GM19239 (cell line): ENCODE results near the gene SYVN1.
"Not testable (repeated sequence)": the region's sequence is repeated elsewhere in the genome, so short reads cannot be mapped to it uniquely, and the experiment has no call there.

Experiments
- DNase-seq: peaks from one replicate; pipeline ENCODE4 v3.0.0; 2011; ENCODE audit warnings: low spot score; ENCODE audit not compliant: insufficient read length
- FAIRE-seq: peaks from 2 replicates; lab custom pipeline; 2011; peaks lifted over from hg19 to GRCh38; lab: Jason Lieb, UNC

The SYVN1 gene

GRCh38 chr11:65134240-65134951 lies at the start of gene SYVN1:
Gene SYVN1 (minus strand): TSS chr11:65134519. CDS start chr11:65133601, 918 bp downstream.
- DNase-seq, result peak; percentile 82
- no peak for FAIRE-seq

DNA sequence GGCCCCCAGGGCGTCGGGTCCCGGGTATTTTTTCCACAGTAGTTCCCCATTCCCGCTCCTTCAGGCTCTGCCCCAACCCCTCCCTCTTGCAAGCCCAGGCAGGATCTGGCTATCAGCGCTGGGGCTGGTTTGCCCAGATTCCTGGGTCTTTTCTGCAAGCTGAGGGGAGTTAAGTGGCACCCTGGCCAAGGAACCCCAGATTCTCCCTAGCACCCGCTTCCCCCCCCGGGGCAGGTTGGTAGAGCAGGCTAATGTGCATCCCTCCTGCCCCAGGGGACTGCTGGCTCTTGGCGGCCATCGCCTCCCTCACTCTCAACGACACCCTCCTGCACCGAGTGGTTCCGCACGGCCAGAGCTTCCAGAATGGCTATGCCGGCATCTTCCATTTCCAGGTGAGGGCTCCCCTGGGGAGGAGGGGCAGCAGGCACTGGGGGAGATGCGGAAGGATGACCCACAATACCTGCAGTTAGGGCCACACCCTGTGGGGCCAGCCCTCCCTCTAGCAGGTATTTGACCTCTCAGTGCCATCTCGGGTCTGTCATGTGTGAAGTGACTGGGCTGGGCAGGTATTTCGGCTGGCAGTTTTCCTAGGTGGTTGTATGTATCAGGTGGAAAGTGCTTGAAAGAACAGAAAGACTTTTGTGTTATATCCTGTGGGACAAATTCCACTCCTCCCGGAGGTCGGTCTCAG lies 49.0 kb upstream of the SYVN1 start:
- no peak for DNase-seq
- FAIRE-seq, result no peak

- DNase-seq (no peak), FAIRE-seq (no peak)
Measured at GRCh38 chr11:65182258-65183170, 48.2 kb upstream of the SYVN1 start.

DNA sequence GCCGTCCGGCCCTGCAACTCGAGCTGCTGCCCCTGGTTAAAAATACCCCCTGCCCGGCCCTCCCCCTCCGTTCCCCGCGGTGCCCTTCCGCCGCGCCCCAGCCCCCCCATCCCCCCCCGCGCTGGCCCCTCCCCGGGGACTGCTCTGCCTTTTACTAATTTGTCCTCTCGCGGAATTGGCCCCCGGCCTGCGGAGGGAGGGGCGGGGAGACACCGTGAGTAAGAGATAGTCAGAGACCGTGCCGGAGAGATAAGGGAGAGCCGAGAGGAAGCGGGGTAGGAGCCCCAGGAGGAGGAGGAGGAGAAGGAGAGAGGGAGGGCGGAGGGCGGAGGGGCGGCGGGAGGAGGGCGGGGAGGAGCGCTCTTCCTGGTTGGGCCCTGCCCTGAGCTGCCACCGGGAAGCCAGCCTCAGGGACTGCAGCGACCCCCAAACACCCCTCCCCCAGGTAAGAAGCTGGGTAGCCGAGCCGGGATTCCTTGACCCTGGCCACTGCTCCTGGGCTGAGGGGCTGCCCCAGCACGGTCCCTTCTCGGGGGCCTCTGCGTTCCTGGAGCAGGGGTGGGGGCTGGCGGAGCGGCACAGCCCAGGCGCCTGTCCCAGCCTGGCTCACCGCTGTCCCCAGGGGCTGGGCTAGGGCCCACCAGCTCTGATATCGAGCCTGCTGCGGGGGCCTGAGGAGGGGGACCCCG lies 47.4 kb upstream of the SYVN1 start, which contains the start of gene CAPN1:
Gene CAPN1, plus strand, starts transcription at position 360 of the 689 bp plus-strand sequence. CDS start 774 bp downstream, outside the sequence.
- DNase-seq, result peak; percentile 82
- FAIRE-seq, result peak; percentile 67

DNA sequence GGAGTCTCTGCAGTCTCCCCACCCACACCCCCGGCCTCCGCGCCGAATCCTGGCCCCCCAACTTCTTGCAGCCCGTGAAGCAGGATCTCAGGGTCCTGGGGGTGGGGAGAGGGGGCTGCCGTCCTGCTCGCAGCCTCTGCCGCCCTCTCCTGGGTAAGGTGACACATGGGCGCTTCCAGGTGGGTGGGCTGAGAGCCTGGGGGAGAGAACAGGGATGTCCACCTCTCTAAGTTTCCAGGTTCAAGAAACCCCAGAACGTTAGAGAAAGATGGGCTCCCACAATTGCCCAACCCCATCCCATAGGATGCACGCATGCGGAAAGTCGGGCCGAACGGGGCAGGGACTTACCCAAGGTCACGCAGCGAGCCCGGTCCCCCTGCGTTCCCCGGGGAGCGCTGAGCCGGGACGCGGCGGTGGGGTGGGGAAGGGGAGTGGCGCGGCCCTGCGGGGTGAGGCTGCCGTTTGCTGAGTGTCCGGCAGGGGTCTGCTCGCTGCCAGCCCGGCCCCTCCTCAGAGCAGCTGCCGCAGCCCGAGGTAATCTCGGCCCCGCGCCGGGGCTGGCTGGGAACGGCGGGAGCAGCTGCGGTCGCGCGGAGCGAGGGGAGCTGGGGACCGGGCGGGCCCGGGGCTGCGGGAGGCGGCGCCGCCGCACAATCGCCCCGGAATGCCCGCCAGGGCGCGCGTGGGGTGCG lies 46.7 kb upstream of the SYVN1 start:
- DNase-seq, result peak; percentile 68
- FAIRE-seq, result peak; percentile 75

DNA sequence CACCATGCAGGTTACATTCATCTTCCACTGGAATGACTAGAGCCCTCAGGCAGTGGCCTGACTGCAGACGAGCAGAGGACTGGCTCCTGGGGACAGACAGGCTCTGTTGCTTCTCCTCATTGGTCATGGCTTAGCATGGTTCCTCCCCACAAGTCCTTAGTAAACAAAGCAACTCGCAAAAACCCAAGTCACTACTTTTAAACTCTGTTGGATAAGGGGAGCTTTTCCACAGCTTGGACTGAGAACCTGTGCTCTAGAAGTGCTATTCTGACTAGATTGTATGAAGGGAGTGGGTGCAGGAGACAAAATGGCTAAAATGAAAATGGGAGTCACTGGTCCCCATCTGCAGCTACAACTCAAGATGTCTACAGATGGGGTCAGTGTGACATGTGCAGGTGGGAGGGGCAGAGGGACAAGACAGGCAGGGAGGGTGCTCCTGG lies 40.3 kb upstream of the SYVN1 start:
- not testable (repeated sequence) for FAIRE-seq, DNase-seq

DNA sequence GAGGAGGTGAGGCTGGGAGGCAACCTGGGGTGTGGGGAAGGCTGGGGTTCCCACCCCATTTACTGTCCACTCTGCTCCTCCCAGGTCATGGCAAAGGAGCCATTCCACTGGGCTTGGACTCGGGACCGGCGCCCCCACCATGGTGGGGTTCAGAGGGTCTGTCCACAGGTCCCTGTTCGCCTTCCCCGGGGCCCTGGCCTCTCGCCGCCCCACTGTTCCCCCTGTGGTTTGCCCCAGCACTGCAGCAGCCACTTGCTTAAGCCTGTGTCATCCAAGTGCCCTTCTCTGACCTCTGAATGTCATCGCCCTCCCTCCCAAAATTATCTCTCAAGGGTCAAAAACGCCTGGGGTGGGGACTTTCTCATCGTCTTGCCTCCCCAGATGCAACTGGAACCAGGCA lies 38.3 kb upstream of the SYVN1 start:
- DNase-seq (no peak), FAIRE-seq (no peak)

GRCh38 chr11:65170058-65170534 lies 35.8 kb upstream of the SYVN1 start, which contains the start of gene SPDYC:
Gene SPDYC (plus strand): TSS chr11:65170233. CDS start chr11:65171358, 1,125 bp downstream.
- DNase-seq (no peak), FAIRE-seq (no peak)

DNA sequence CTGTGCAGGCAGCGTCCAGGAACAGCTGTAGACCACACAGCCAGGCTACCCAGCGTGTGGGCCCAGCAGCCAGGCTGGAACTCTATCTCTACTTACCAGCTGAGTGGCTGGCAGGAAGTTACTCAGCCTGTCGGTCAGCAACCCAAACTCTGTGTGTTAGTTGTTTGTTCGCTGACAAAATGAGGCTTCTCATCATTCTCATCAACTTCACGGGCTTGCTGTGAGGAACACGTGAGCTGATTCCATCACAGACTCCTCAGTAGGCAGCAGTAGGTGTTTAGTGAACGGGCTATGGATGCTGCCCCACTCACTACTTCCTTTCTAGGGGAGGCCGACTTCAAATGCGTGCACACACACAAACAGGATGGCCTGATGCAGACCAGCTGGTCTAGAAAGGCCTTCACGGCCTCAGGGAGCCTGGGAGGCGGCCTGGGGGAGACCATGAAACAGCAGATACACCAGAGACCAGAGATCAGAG lies 34.9 kb upstream of the SYVN1 start:
- DNase-seq (no peak), FAIRE-seq (peak; percentile 4)

- no peak for FAIRE-seq
- no peak for DNase-seq
Measured at GRCh38 chr11:65167656-65168055, 33.3 kb upstream of the SYVN1 start.

DNA sequence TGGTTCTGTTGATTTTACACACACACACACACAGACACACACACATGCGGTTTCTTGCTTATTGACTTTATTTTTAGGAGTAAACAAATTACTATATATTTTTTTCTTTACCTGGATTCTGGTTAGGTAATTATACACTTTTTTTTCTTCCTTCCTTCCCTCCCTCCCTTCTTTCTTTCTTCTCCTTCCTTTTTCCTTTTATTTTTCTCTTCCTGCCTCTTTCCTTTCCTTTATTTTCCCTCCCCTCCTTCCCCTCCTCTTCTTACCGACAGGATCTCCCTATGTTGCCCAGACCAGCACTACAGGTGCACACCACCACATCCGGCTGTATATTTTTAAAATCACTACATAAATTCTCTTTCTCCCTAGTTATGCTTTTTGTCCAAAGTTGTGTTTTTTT lies 32.6 kb upstream of the SYVN1 start:
- DNase-seq (no peak), FAIRE-seq (no peak)

- DNase-seq (no peak), FAIRE-seq (no peak)
Measured at GRCh38 chr11:65165410-65166317, 31.3 kb upstream of the SYVN1 start.

DNA sequence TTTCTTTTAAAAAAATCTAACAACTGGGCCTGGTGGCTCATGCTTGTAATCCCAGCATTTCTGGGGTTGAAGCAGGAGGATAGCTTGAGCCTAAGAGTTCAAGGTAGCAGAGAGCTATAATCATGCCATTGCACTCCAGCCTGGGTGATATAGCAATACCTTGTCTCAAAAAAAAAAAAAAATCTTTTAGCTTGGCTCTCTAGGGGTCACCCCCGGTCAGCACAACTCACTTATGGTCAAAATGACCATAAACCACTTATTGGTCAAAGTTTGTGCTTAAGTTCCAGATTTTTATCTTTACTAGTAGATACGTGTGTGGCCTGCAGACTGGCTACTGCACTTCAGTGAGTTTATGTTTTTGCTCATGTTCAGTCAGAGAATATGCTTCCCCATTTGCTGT lies 29.4 kb upstream of the SYVN1 start:
- no peak for FAIRE-seq

DNA sequence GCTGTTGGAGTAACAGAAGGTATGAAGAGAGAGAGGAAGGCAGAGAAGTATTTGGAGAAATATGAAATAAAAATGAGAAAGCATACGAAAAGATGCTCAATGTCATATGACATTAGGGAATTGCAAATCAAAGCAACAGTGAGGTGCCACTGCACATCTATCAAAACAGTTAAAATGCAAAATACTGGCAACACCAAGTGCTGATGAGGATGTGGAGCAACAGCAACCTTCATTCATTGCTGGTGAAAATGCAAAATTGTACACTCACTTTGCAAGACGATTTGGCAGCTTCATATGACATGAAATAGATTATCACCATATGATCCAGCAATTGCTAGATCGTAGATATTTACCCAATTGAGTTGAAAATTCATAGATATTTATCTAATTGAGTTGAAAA lies 26.3 kb upstream of the SYVN1 start:
- no peak for FAIRE-seq
- DNase-seq, result no peak

More for the DNA sequence above, 29.4 kb upstream of the SYVN1 start:
- DNase-seq, result no peak

GRCh38 chr11:65159012-65159411 lies 24.7 kb upstream of the SYVN1 start:
- FAIRE-seq (peak; percentile 86), DNase-seq (peak; percentile 28)

DNA sequence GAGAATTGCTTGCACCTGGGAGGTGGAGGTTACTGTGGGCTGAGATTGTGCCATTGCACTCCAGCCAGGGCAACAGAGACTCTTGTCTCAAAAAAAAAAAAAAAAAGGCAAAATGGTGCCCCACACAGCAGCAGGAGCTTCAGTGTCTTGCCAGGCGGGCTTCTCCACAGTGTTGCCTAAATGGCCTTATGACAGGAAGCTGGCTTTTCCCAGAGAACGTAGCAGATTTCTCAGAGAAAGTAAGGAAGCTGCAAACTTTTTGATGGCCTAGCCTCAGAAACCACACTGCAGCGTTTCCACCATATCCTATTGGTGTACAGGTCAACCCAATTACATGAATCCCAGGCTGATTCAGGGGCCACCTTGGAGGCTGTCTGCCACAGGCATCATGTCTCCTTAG lies 23.0 kb upstream of the SYVN1 start:
- FAIRE-seq (no peak), DNase-seq (no peak)

DNA sequence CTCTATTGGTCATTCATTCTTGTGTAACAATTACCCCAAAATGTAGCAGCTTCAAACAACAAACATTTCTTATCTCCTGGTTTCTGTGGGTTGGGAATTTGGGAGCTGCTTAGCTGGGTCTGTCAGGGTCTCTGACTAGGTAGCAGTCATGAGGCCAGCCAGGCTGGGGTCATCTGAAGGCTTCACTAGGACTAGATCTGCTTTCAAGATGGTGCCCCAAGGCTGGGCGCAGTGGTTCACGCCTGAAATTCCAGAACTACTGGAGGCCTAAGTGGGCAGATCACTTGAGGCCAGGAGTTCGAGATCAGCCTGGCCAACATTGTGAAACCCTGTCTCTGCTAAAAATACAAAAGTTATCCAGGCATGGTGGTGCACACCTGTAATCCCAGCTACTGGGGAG lies 22.6 kb upstream of the SYVN1 start:
- DNase-seq, result no peak
- no peak for FAIRE-seq

DNA sequence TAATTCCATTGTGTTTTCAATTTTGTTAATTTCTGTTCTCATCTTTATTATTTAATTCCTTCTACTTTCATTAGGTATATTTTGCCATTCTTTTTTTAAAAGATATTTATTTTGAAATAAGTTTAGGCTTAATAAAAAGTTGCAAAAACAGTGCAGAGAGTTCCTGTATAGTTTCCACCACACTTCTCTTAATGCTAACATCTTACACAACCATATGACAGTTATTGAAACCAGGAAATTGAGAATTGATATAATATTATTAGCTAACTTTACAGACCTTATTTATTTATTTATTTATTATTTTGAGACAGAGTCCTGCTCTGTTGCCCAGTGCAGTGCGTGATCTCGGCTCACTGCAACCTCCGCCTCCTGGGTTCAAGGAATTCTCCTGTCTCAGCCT lies 21.9 kb upstream of the SYVN1 start:
- FAIRE-seq (no peak), DNase-seq (no peak)
